GM19351 (cell line): ENCODE data around the gene TANGO2.
"Not testable (repeated sequence)": the region's sequence is repeated elsewhere in the genome, so short reads cannot be mapped to it uniquely, and the experiment has no call there.

ENCODE experiments used
- ATAC-seq: cut with Tn5 transposase; IDR thresholded peaks from one replicate; pipeline ENCODE4 v1.9.1; 2021; ENCODE audit warnings: mild to moderate bottlenecking, moderate library complexity; ENCODE audit not compliant: unreplicated experiment

TANGO2 gene

DNA sequence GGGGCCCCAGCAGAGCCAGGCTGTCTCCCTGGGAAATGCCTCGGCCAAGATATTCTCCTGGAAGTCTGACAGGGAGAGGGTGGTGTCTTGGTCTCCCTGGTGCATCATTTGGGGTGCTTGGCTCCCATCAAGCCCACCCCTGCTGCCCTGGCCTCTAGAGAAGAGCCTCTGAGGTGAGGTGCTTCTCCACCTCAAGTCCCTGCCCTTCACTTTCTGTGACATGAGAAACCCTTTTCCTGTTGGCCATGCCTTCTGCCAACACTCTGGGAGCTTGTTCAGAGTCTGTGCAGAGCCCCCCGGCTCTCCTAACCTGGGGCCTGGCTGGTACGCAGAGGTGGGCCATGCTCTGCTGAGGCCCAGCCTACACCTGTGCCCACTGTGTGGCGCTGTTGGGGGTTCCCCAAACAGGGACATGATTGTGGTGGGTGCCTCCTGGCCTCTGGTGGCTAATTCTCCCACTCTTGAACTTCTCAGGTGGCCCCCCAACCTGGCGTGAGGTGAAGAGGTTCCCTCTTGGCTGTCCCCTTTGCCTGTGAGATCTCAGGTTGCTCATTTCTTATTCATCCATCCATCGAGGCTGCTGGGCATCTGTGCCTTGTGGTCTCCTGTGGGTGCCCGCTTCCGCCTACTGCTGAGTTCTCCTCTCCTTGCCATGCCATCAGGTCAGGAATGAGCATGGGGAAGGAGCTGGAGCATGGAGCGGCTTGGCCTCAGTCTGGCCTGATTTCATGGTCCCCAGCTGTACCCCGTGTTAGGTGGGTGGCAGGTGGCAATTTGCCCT is 40.0 kb downstream of the TANGO2 start:
- ATAC-seq = no peak

DNA sequence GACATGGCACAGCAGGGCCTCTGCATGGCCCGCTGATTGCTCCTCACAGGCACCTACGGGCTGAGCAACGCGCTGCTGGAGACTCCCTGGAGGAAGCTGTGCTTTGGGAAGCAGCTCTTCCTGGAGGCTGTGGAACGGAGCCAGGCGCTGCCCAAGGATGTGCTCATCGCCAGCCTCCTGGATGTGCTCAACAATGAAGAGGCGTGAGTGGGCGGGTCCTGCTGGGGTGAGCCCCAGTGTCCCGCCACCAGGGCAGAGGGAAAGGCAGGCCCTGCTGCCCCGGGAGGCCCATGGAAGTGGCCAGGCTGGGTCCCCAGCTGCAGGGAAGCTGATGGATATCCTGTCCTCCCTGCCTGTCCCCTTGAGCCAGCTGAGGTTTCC is 40.6 kb downstream of the TANGO2 start:
- ATAC-seq = no peak

DNA sequence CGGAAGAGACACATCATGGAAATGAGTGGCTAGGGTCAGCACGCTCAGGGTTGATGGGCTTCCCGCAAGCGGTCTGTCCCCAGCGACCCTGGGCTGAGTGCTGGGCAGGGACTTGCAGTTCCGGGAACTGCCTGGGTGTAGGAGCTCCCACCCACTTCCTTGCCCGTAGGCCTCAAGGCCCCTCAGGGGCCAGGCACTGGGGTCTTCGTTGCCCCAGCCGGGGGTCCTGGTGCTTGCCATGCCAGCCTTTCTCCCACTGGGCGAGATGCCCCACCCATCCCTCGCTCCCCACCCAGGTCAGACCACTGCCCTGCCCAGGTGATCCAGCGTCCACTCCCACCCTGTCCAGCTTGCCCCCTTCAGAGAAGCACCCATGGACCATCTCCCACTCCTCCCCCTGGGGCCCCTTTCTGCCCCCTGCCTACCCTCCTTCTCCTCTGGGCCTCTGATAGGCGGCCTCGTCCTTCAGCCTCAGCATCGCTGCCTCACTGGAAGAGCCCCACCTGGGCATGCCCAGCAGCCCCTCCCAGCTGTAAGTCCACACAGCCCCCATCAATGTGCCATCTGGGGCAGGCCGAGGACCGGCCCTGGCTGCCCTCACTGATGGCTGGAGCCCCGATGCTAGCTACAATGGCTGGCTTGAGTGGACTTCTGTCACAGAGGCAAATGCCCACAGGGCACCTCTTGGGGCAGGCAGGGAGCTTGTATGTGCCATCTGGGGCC is 41.3 kb downstream of the TANGO2 start:
- ATAC-seq = no peak

DNA sequence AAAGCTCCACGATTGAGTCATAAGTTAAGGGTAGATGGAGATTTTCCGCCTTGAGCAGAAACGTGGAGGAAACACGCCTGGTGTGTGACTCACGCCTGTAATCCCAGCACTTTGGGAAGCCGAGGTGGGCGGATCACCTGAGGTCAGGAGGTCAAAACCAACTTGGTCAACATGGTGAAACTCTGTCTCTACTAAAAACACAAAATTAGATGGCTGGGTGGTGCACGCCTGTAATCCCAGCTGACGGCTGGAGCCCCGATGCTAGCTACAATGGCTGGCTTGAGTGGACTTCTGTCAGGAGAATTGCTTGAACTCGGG is 41.8 kb downstream of the TANGO2 start:
- ATAC-seq = no peak

DNA sequence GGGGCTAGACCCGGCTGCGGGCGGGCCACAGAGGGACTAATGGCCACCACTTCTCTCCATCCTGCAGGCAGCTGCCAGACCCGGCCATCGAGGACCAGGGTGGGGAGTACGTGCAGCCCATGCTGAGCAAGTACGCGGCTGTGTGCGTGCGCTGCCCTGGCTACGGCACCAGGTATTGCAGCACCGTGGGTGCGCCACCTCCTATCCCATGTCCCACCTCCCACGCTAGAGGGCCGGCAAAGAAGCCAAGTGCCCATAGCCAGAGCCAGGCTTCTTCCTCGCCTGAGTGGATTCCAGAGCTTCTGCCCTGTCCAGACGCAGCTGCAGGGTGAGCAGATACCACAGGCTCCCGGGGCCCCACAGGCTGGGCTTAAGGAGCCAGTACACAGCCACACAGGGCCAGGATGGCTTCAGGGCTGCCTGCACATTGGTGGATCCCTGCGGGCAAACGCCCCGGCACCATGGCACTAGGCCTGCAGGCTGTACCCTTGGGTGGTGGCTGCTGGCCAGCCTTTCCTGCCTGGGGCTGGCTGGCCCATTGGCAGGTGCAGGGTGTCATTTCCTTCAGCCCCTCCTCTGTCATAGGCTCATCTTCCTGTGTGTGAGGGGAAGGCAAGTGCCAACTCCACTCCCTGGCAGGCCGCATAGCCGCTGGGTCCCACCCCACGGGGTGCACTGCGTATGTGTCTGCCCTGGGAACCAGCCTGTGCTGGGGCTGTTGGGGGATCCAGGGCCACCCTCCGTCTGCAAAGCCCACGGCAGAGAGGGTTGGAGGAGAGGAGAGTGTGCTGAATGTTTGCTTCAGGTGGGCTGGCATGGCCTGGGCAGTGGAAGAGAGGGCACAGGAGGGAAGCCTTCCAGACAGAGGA is 42.6 kb downstream of the TANGO2 start:
- no peak for ATAC-seq

DNA sequence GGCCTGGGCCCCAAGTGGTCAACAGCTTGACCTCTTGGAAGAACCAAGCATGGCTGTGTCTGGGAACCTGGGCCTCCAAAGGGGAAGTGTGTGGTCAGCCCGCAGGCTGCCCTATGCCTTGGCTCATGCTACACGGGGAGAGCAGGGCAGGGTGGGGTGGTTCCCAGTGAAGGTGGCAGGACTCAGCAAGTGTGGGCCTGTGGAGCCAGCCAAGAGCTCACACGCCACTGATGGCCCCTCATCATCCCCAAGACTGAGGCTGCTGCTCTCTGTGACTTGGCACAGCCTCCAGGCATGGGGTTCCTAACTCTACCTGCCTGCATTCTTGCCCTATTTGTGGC is 43.2 kb downstream of the TANGO2 start:
- no peak for ATAC-seq

DNA sequence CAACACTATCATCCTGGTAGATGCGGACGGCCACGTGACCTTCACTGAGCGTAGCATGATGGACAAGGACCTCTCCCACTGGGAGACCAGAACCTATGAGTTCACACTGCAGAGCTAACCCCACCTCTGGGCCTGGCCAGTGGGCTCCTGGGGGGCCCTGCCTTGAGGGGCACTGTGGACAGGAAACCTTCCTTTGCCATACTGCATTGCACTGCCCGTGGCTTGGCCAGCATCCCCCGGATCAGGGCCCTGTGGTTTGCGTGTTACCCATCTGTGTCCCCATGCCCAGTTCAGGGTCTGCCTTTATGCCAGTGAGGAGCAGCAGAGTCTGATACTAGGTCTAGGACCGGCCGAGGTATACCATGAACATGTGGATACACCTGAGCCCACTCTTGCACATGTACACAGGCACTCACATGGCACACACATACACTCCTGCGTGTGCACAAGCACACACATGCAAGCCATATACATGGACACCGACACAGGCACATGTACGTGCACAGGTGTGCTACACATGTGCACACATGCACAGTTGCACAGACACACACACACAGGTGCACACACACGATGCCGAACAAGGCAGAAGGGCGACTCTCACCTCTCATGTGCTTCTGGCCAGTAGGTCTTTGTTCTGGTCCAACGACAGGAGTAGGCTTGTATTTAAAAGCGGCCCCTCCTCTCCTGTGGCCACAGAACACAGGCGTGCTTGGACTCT is 43.8 kb downstream of the TANGO2 start:
- no peak for ATAC-seq

DNA sequence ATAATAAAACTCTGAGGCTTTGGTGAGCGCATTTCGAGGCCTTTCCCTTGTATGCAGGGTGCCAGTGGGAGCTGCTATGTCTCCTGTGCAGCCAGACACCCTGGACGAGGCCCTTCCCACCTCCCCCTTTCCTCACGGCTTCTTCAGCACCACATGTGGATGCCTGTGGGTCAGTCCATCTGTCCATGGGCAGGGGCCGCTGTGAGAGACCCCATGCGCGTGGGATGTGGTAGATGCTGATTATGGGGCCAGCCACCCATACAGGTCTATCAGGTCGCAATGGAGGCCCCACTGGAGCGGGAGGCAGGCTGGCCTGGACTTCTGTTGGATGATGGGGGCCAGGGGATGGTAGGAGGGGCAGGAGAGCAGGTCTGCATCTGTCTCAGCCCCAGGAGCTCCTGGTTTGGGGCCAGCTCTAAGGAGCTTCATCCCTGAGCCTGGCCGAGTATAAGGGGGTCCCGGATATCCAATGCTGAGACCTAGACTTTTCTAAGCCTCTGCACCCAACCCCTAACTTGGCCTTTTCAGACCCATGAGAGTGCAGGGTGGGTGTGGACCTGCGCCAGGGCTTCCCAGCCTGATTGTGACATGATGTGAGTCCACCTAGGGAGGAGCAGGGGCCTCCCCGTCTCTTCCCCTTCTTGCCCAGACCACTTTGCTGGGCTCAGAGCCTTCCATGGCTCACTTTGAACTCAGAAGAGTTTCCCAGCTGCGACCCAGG is 45.1 kb downstream of the TANGO2 start:
- ATAC-seq = no peak

DNA sequence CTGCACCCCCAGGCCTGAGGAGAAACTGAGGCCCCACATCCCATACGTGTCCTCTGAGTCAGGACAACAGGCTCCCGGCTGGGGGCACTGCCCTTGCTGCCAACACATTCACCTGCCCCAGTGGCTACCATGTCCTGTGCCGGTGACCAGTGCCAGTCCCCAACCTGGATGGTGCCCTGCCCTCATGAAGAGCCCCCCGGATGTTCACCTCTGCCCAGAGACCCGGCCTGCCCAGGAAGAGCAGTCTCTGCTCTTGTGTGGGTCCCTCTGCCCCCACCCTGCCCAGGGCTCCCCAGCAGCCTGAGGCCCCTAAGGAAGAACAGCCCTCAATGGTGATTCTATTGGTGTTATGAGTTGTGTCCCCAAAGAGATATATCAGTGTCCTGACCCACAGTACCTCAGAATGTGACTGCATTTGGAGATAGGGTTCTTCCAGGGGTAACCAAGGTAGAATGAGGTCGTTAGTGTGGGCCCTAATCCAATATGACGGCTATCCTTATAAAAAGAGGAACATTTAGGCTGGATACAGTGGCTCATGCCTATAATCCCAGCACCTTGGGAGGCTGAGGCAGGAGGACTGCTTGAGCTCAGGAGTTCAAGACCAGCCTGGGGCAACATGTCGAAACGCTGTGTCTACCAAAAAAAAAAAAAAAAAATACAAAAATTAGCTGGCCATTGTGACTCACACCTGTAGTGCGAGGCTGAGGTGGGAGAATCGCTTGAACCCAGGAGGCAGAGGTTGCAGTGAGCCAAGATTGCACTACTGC is 45.9 kb downstream of the TANGO2 start:
- no peak for ATAC-seq

DNA sequence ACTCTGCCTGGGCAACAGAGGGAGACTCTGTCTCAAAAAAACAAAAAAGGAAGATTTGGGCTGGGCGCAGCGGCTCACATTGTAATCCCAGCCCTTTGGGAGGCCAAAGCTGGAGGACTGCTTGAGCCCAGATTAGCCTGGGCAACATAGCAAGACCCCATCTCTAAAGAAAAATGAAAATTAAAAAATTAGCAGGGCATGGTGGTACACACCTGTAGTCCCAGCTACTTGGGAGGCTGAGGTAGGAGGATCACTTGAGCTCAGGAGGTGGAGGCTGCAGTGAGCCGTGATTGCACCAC is 46.4 kb downstream of the TANGO2 start:
- not testable (repeated sequence) for ATAC-seq

DNA sequence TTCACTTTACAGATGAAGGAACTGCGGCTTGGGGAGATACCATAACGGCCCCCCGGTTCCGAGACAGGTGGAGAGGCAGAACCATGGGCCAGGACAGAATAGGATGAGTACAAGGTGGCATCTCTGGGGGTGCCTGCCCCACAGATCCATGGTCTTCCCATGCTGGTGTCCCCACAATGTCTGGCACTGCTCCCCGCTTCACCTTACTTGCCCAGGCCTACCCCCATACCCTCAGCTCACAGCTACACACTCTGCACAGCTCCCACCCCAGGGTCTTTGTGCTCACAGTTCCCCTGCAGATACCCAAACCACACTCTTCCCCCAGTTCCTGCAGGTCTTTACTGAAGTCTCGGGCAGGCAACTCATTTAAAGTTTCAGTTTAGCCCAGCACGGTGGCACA is 47.7 kb downstream of the TANGO2 start:
- ATAC-seq = no peak

DNA sequence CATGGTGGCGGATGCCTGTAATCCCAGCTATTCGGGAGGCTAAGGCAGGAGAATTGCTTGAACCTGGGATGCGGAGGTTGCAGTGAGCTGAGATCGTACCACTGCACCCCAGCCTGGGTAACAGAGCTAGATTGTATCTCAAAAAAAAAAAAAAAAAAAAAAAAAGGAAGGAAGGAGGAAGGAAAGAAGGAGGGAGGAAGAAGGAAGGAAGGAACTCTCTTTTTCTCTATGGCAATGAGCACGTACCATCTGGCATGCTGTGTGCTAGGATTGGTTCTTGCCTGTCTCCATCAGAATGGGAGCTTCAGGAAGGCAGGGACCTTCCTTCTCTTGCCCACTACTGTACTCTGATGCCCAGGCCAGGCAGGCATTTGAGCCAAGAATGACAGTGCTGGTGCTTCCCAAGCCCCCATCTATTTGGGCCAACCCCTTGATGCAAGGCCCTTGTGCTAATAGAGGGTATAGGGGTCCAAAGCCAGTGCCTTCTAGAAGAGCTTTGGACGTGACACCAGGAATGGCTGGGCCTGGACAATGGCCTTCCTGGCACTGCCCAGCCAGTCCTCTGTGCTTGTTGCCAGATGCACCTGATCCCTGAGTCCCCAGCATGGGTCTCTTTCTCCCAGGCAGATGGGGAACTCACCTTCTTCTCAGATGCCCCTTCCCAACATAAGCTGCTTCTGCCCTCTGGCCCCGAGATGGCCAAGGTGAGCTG is 48.6 kb downstream of the TANGO2 start:
- ATAC-seq = no peak

DNA sequence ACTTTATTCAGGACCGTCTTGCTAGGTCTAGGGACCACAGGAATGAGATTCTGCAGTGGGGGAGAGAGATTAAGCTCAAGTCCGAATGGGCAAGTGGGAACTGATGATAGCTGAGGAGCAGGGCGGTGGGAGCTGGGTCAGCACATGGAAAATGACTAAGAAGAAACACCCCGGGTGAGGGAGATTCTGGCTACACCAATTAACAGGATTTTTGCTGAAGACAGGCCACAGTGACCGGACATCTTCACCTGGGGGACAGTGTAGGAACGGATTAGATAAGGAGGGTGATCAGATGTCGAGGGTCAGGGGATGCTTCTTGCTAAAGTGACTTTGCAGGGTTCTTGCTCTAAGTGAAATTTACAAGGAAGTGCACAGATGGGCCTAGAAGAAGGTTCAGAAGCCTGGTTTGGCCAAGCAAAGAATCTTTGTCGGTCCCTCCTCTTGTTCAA is 50.6 kb downstream of the TANGO2 start:
- ATAC-seq = no peak

DNA sequence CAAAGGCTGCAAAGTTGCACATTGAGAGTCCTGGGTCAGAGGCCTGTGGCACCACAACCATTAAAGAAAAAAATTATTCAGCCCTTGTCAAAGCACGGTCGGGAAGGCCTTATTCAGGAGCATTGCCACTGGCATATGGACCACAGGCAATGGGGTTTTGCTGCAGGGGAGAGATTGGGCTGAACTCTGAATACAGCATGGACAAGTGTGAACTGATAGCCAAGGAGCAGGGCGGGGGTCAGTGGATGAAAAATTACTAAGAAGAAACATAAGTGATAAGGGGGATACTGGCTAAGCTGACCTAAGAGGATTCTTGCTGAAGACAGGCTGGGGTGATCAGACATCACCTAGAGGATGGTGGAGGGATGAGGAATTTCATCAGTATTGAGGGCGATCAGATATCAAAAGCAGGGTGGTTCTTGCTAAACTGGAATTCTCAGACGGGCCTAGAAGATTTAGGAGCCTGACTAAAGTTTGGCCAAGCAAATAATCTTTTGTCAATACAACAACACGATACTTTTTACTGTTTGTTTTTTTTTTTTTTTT is 55.8 kb downstream of the TANGO2 start:
- no peak for ATAC-seq

DNA sequence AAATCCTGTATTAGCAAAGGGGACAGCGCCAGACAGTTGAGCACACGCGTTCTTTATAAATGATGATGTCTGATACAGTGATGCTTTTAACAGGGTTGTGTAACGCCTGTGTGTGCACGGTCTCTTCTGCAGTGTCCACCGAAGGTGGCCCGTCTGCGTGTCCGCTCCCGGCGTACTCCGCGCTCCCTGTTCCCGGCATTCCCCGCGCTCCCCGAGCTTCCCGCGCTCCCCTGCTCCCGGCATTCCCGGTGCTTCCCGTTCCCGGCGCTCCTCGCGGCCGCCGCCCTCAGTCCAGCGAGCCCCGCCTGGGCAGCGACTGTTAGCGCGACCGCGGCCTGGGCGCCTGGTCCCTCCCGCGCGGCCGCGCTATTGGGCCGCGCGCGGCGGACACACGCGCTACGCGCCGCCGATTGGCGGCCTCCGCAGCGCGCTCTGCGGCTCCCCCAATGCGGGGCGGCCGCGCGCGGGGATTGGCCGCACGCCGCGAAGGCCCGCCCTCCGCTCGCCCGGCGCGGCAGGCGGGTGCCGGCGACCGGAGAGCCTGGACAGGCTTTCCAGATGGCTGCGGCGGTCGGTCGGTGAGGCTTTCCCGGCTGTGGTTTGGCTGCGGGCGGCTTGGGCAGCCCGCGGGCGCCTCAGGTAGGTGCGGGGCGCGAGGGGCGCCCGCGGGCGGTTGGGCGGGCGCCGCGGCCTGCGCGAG is 59.0 kb downstream of the TANGO2 start, which contains the start of gene DGCR8:
DGCR8 (plus strand) TSS at position 497 of the 700 bp plus-strand sequence. CDS start 5,723 bp downstream, outside the sequence.
- ATAC-seq = peak; percentile 81

DNA sequence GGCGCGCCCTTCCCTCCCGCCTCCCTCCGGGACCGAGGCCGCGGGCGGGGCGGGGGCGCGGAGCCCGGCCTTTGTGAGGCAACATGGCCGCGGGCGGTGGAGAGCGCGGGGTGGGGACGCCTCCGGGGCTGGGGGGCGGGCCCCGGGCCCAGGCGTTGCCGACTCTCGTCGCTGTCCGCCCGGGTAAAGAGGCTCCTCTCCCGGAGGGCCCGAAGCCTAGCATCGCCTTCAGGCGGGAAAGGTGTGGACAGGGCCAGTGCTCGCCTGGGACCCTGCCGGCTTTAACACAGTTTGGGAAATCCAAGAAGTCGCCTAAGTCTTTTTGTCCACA is 59.5 kb downstream of the TANGO2 start:
- peak; percentile 70 for ATAC-seq

DNA sequence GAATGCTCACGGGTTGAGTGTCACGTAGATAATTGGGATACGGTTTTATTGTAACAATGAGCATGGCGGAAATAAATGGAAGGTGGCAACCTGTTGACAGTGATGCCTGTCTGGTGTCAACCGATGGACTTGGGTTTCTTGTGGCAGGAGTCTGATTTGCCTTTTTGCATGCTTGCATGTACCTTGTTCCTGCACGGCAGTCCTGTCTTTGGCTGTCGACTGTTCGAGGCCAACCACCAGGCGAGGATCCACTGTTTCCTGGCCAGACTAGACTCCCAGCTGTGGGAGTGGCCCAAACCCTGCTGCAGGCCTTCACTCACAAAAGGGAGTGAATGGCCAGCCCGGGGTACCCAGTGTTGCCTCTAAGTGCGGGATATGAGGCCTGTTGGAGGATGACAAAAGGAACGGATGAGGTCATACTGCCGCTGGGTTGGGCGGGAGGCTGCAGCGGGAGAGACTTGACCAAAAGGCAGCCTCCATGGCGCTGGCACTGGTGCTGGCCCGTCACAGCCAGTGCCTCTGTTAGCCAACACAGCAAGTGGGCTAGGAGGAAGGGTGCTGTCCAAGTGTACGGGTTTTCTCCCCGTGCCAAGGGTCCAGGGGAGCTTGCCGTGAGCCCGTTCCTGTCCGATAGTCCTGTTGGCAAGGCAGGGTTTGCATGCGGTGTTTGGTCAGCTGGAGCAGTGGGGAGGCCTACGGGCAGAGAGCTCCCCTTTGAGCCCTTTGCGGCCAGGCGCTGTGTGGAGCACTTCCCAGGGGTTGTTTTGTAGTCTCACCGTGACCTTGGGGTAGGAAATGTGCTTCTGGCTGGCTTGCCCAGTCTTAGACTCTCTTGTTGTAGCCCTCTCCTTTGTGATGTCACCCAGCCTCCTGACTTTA is 60.1 kb downstream of the TANGO2 start:
- no peak for ATAC-seq
